GM18526 (cell line): ENCODE results near the gene CTDSP1.

Experiments
- POLR2A ChIP-seq: IDR thresholded peaks from 3 replicates; pipeline ENCODE4 v1.6.1; 2011; ENCODE audit not compliant: insufficient read length; ENCODE audit errors: extremely low read depth

CTDSP1 gene

GRCh38 chr2:218370410-218371063 is 29.1 kb upstream of the CTDSP1 start:
- TF ChIP-seq POLR2A = no peak

- no peak for TF ChIP-seq POLR2A
These were observed 27.7 kb upstream of the CTDSP1 start for GRCh38 chr2:218371983-218372350.

DNA sequence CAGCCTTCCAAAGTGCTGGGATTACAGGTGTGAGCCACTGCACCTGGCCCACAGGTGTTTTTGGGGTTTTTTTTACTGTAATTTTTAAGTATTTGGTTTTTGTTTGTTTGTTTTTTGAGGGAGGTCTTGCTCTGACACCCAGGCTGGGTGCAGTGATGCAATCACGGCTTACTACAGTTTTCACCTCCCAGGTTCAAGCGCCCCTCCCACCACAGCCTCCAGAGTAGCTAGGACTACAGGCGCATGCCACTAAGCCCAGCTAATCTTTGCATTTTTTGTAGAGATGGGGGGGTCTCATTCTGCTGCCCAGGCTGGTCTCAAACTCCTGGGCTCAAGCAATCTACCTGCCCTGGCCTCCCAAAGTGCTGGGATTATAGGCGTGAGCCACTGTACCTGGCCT is 24.9 kb upstream of the CTDSP1 start:
- no peak for TF ChIP-seq POLR2A

GRCh38 chr2:218375212-218375611 is 24.5 kb upstream of the CTDSP1 start:
- TF ChIP-seq POLR2A = no peak

- TF ChIP-seq POLR2A = no peak
These were observed 21.6 kb upstream of the CTDSP1 start for GRCh38 chr2:218378053-218378452.

DNA sequence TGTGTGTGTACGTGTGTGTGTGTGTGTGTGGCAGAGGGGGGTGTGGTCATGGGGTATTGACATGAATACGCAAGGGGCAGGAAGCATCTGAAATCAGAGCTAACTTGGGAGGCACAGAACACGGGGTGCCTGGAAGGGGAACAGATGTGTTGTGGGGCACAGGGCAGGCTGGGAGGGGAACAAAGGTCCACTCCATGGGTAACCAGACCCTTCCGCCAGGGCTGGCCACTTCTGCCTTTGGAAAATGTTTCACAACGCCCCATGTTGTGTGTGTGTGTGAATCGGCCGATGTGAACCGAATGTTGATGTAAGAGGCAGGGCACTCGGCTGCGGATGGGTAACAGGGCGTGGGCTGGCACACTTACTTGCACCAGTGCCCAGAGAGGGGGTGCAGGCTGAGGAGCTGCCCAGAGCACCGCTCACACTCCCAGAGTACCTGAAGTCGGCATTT is 17.7 kb upstream of the CTDSP1 start, which contains the start of gene SLC11A1:
SLC11A1 (plus strand) TSS at position 358 of the 451 bp plus-strand sequence. CDS start 96 bp downstream, outside the sequence.
- no peak for TF ChIP-seq POLR2A

- TF ChIP-seq POLR2A = no peak
These were observed 16.9 kb upstream of the CTDSP1 start for GRCh38 chr2:218382785-218383184.

DNA sequence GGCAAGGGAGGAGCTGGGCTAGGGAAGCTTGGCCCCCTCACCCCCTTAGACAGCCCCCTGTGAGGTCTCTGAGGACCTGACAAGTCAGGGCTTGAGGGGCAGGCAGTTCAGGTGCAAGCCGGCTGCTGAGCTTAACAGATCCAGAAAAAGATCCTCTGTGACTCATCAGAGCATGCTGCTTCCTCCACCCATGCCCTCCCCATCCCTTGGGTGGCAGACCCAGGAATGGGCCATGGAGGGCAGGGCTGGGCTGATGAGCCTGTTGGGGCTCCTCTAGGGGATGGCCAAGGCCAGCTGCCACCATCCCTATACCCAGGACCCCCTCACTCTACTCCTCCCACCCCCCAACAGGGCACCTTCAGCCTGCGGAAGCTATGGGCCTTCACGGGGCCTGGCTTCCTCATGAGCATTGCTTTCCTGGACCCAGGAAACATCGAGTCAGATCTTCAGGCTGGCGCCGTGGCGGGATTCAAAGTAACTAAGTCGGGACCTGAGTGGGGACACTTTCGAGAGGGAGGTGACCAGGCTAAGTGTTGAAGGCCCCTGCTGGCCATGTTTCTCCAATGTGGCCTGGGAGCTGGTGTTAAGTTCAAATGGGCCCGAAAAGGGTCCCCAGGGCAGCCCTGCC is 15.7 kb upstream of the CTDSP1 start:
- no peak for TF ChIP-seq POLR2A

GRCh38 chr2:218384975-218385374 is 14.7 kb upstream of the CTDSP1 start:
- no peak for TF ChIP-seq POLR2A

- no peak for TF ChIP-seq POLR2A
These were observed 12.9 kb upstream of the CTDSP1 start for GRCh38 chr2:218386505-218387368.

GRCh38 chr2:218387369-218388194 is 12.1 kb upstream of the CTDSP1 start:
- no peak for TF ChIP-seq POLR2A

- TF ChIP-seq POLR2A = no peak
These were observed 10.1 kb upstream of the CTDSP1 start for GRCh38 chr2:218389333-218390150.

- TF ChIP-seq POLR2A = no peak
These were observed 8.5 kb upstream of the CTDSP1 start for GRCh38 chr2:218391202-218391601.

GRCh38 chr2:218392459-218392858 is 7.2 kb upstream of the CTDSP1 start:
- TF ChIP-seq POLR2A = no peak
